CD14-positive monocyte (primary cell): ENCODE measurements around the gene ACTA2. TPM values are rescaled to one million over a fixed set of nuclear protein-coding genes. Genes with fewer than 3 reads are reported as not detected.

Experiments used
- DNase-seq, 3 donors: peaks; one replicate each; pipeline ENCODE4 v3.0.0-alpha.2; 2011 to 2022
- H2AFZ ChIP-seq: 2 replicates; pipeline ENCODE4 v1.6.0; 2012; ENCODE audit warnings: mild to moderate bottlenecking, low read depth, low read length, inconsistent platforms; ENCODE audit not compliant: insufficient read depth, poor library complexity, severe bottlenecking
- H3K27ac ChIP-seq, 2 donors: 1 replicate in 1 of 2; 2 replicates in 1 of 2; pipeline ENCODE4 v1.5.1; 2012 to 2013; ENCODE audit warnings: low read length in 2 of 2, control low read depth in 1 of 2, inconsistent platforms in 1 of 2, low read depth in 1 of 2, mild to moderate bottlenecking in 1 of 2
- H3K27me3 ChIP-seq, 2 donors: one replicate each; pipeline versions ENCODE4 v1.6.0 to v1.6.1; 2011 to 2013; ENCODE audit warnings: low read length in 2 of 2; ENCODE audit not compliant: control insufficient read depth in 2 of 2, insufficient read depth in 2 of 2
- H3K36me3 ChIP-seq, 2 donors: replicated peaks in 1 of 2; 1 replicate in 1 of 2; 2 replicates in 1 of 2; pipeline versions ENCODE4 v1.5.1 to v1.6.1; 2012 to 2013; ENCODE audit warnings: low read length in 2 of 2, control low read depth in 1 of 2, inconsistent platforms in 1 of 2, mild to moderate bottlenecking in 1 of 2; ENCODE audit not compliant: insufficient read depth in 2 of 2, control insufficient read depth in 1 of 2
- H3K4me1 ChIP-seq, 2 donors: 1 replicate in 1 of 2; 2 replicates in 1 of 2; pipeline versions ENCODE4 v1.5.1 to v1.6.1; 2012 to 2013; ENCODE audit warnings: low read length in 2 of 2, control low read depth in 1 of 2, inconsistent platforms in 1 of 2, mild to moderate bottlenecking in 1 of 2, moderate library complexity in 1 of 2; ENCODE audit not compliant: insufficient read depth in 2 of 2, control insufficient read depth in 1 of 2
- H3K4me2 ChIP-seq: replicated peaks from 2 replicates; pipeline ENCODE3; 2012; ENCODE audit warnings: low read length, moderate library complexity, mild to moderate bottlenecking; ENCODE audit not compliant: poor library complexity, severe bottlenecking; ENCODE audit errors: extremely low read depth
- H3K4me3 ChIP-seq, 3 experiments: fragments of 200-600 bp in 1 of 3; sonication (generic) in 1 of 3; replicated peaks in 1 of 3; 1 replicate in 2 of 3; 2 replicates in 1 of 3; pipeline ENCODE4 v1.5.1; 2011 to 2013; ENCODE audit warnings: low read length in 3 of 3, mild to moderate bottlenecking in 3 of 3, control low read depth in 2 of 3, low read depth in 2 of 3, inconsistent platforms in 1 of 3, moderate library complexity in 1 of 3
- H3K79me2 ChIP-seq: 2 replicates; pipeline ENCODE4 v1.6.0; 2012; ENCODE audit warnings: mild to moderate bottlenecking, control low read depth, inconsistent platforms, low read length, moderate library complexity; ENCODE audit not compliant: insufficient read depth
- H3K9ac ChIP-seq: 2 replicates; pipeline ENCODE4 v1.6.0; 2017; ENCODE audit warnings: low read length, mild to moderate bottlenecking; ENCODE audit not compliant: insufficient read depth, poor library complexity, severe bottlenecking
- H3K9me3 ChIP-seq, 2 donors: replicated peaks in 1 of 2; 1 replicate in 1 of 2; 2 replicates in 1 of 2; pipeline versions ENCODE4 v1.5.1 to v1.6.1; 2012 to 2013; ENCODE audit warnings: low read length in 2 of 2, control low read depth in 1 of 2; ENCODE audit not compliant: control insufficient read depth in 1 of 2, insufficient read depth in 1 of 2
- H4K20me1 ChIP-seq: 2 replicates; pipeline ENCODE4 v1.6.0; 2012; ENCODE audit warnings: mild to moderate bottlenecking, low read length, control low read depth, moderate library complexity; ENCODE audit not compliant: insufficient read depth
- H3K27ac Mint-ChIP-seq, 7 donors: one replicate each; pipeline ENCODE4 v1.8.0; 2020; ENCODE audit warnings: mild to moderate bottlenecking in 7 of 7, mixed read lengths in 7 of 7, moderate library complexity in 6 of 7, inconsistent platforms in 2 of 7
- H3K27me3 Mint-ChIP-seq, 3 donors: one replicate each; pipeline ENCODE4 v1.8.0; 2021 to 2022; ENCODE audit warnings: low read depth in 3 of 3, mild to moderate bottlenecking in 3 of 3, mixed read lengths in 3 of 3, moderate library complexity in 3 of 3, inconsistent platforms in 1 of 3
- H3K36me3 Mint-ChIP-seq, 2 donors: one replicate each; pipeline ENCODE4 v1.8.0; 2020; ENCODE audit warnings: mixed read lengths in 2 of 2, inconsistent platforms in 1 of 2, mild to moderate bottlenecking in 1 of 2
- H3K4me1 Mint-ChIP-seq: one replicate; pipeline ENCODE4 v1.8.0; 2020; ENCODE audit warnings: mild to moderate bottlenecking, mixed read lengths
- H3K4me3 Mint-ChIP-seq, 2 donors: one replicate each; pipeline ENCODE4 v1.8.0; 2020; ENCODE audit warnings: mild to moderate bottlenecking in 2 of 2, mixed read lengths in 2 of 2, moderate library complexity in 1 of 2
- H3K9me3 Mint-ChIP-seq, 7 donors: one replicate each; pipeline ENCODE4 v1.8.0; 2020 to 2022; ENCODE audit warnings: mixed read lengths in 7 of 7, mild to moderate bottlenecking in 6 of 7, moderate library complexity in 6 of 7, inconsistent platforms in 2 of 7
- CTCF ChIP-seq: fragments of 200-600 bp; IDR thresholded peaks from one replicate; pipeline ENCODE4 v1.8.0; 2022; ENCODE audit warnings: antibody characterized with exemption, mild to moderate bottlenecking
- WGBS: methylation state at CpG from one replicate; pipeline ENCODE4 v1.1.5; 2013; ENCODE audit warnings: missing lambda C conversion rate; ENCODE audit not compliant: insufficient coverage; 5-methylcytosine and 5-hydroxymethylcytosine counted together
- intact Hi-C, 2 donors: fragments of 100-400 bp; cut with micrococcal nuclease; formaldehyde crosslinking; loops; one replicate each; pipeline versions ENCODE4 v1.15.0 to v1.15.1; 2023
- polyA plus RNA-seq, 3 donors: library from polyadenylated mRNA; depleted of rRNA in 1 of 3; unstranded in 2 of 3; stranded (reverse) in 1 of 3; fragments of 300-500 nt in 2 of 3; fragments of >200 nt in 1 of 3; fragmentation: Illumina TruSeq in 2 of 3; gene quantifications; 1 replicate in 2 of 3; 2 replicates in 1 of 3; pipeline ENCODE4 v1.2.3, GENCODE V29; 2012 to 2021

ACTA2 gene
- polyA plus RNA-seq, 3 donors: 4.4 to 12.3 (median 6.8) TPM

- Histone ChIP-seq H3K4me1 (no peaks in the 10 kb centered on the region), H3K9ac (no peak overlapping the region), H3K27me3 (no peaks in the 10 kb centered on the region), H3K4me2 (no peak overlapping the region), H3K36me3 (no peaks in the 10 kb centered on the region), H3K4me3 (no peak overlapping the region), H3K9me3 (no peaks in the 10 kb centered on the region), H4K20me1 (no peaks in the 10 kb centered on the region), H3K27ac (no peak overlapping the region), H3K79me2 (no peaks in the 10 kb centered on the region), H2AFZ (no peak overlapping the region)
- Mint-ChIP-seq H3K27me3 (peaks cover 0 to 1% (median 0%) of the 10 kb centered on the region in 3 donors), H3K36me3 (peaks cover 5 to 7% of the 10 kb centered on the region in 2 donors), H3K4me1 (peaks cover 9% of the 10 kb centered on the region), H3K9me3 (no peaks in the 10 kb centered on the region), H3K4me3 (no peak overlapping the region), H3K27ac (no peak overlapping the region)
- no peak for TF ChIP-seq CTCF
- DNase-seq: no peak
- WGBS: 82% methylated on average over 2 of the region's 3 CpGs
- intact Hi-C loops: no loop called here
Measured at GRCh38 chr10:88916986-88917385, 35.6 kb downstream of the ACTA2 start.

- Mint-ChIP-seq H3K4me1 (peaks cover 9% of the 10 kb centered on the region), H3K27ac (peak overlapping the region in 1 of 7 donors; percentile 50), H3K36me3 (peaks cover 10 to 15% of the 10 kb centered on the region in 2 donors), H3K9me3 (no peaks in the 10 kb centered on the region), H3K4me3 (no peak overlapping the region), H3K27me3 (peaks cover 0 to 1% (median 0%) of the 10 kb centered on the region in 3 donors)
- H3K36me3 ChIP-seq: no peaks in the 10 kb centered on the region
- H2AFZ ChIP-seq: no peak overlapping the region
- no peaks in the 10 kb centered on the region for H3K9me3 ChIP-seq
- no peak for DNase-seq
- H3K9ac ChIP-seq: no peak overlapping the region
- no peak overlapping the region for H3K4me2 ChIP-seq
- no peaks in the 10 kb centered on the region for H3K27me3 ChIP-seq
- no peaks in the 10 kb centered on the region for H4K20me1 ChIP-seq
- H3K4me3 ChIP-seq: no peak overlapping the region
- no peak for TF ChIP-seq CTCF
- no peak overlapping the region for H3K27ac ChIP-seq
- no peaks in the 10 kb centered on the region for H3K4me1 ChIP-seq
- intact Hi-C loops: no loop called here
- H3K79me2 ChIP-seq: no peaks in the 10 kb centered on the region
Measured at GRCh38 chr10:88916231-88916630, 36.3 kb downstream of the ACTA2 start.
